Anterior cingulate cortex (tissue), 58 donors: ENCODE measurements around the gene PRKACA.
A peak's percentile ranks its signal among the peaks of the same experiment; 100 is the strongest.

Source experiments
- DNase-seq, 58 donors: peaks; one replicate each; lab custom pipeline; 2025; lab: John Stamatoyannopoulos, UW

PRKACA gene

GRCh38 chr19:14117668-14118164 lies at the start of gene PRKACA:
Gene PRKACA (minus strand): TSS chr19:14117762. CDS start chr19:14117547, 215 bp downstream.
- peak; percentile 93 to 100 (median 99) for DNase-seq

GRCh38 chr19:14166999-14167575 lies 49.5 kb upstream of the PRKACA start:
- no peak for DNase-seq

GRCh38 chr19:14165990-14166830 lies 48.6 kb upstream of the PRKACA start:
- no peak for DNase-seq

GRCh38 chr19:14164724-14165493 lies 47.3 kb upstream of the PRKACA start:
- no peak for DNase-seq

GRCh38 chr19:14164082-14164481 lies 46.5 kb upstream of the PRKACA start:
- no peak for DNase-seq

GRCh38 chr19:14162871-14163297 lies 45.3 kb upstream of the PRKACA start:
- DNase-seq, result no peak

GRCh38 chr19:14161305-14161704 lies 43.7 kb upstream of the PRKACA start:
- DNase-seq, result no peak

- DNase-seq, result no peak
Measured at GRCh38 chr19:14160017-14160703, 42.6 kb upstream of the PRKACA start.

GRCh38 chr19:14159059-14159458 lies 41.5 kb upstream of the PRKACA start:
- DNase-seq, result no peak

GRCh38 chr19:14158276-14159023 lies 40.9 kb upstream of the PRKACA start:
- no peak for DNase-seq

GRCh38 chr19:14156971-14157717 lies 39.6 kb upstream of the PRKACA start:
- DNase-seq, result no peak

GRCh38 chr19:14156122-14156521 lies 38.6 kb upstream of the PRKACA start:
- DNase-seq, result no peak

- DNase-seq, result no peak
Measured at GRCh38 chr19:14155371-14155770, 37.8 kb upstream of the PRKACA start.

GRCh38 chr19:14152713-14153112 lies 35.2 kb upstream of the PRKACA start:
- DNase-seq, result no peak

GRCh38 chr19:14150770-14151661 lies 33.5 kb upstream of the PRKACA start:
- no peak for DNase-seq

GRCh38 chr19:14150041-14150769 lies 32.6 kb upstream of the PRKACA start:
- no peak for DNase-seq

GRCh38 chr19:14149509-14149994 lies 32.0 kb upstream of the PRKACA start:
- peak in 51 of 58 donors; percentile 16 to 75 (median 56) for DNase-seq
